ENCODE measurements around the gene EYA2.

GRCh38 chr20:46954490-46955038, 59.9 kb downstream of the EYA2 start:
- TF ChIP-seq CTCF (IDR thresholded peaks at IDR 0.05), result no peak
- TF ChIP-seq POLR2A (IDR thresholded peaks at IDR 0.05), result no peak
